Measurements from ENCODE around the gene ZNF583. TPM values are rescaled to one million over a fixed set of nuclear protein-coding genes. Genes with fewer than 3 reads are reported as not detected.

Gene ZNF583
- polyA plus RNA-seq (2013, experiment 1 of 2; ENCODE audit: insufficient read length): 3.6 TPM
- polyA plus RNA-seq (2013, experiment 2 of 2; ENCODE audit: insufficient read length): 4.0 TPM

DNA sequence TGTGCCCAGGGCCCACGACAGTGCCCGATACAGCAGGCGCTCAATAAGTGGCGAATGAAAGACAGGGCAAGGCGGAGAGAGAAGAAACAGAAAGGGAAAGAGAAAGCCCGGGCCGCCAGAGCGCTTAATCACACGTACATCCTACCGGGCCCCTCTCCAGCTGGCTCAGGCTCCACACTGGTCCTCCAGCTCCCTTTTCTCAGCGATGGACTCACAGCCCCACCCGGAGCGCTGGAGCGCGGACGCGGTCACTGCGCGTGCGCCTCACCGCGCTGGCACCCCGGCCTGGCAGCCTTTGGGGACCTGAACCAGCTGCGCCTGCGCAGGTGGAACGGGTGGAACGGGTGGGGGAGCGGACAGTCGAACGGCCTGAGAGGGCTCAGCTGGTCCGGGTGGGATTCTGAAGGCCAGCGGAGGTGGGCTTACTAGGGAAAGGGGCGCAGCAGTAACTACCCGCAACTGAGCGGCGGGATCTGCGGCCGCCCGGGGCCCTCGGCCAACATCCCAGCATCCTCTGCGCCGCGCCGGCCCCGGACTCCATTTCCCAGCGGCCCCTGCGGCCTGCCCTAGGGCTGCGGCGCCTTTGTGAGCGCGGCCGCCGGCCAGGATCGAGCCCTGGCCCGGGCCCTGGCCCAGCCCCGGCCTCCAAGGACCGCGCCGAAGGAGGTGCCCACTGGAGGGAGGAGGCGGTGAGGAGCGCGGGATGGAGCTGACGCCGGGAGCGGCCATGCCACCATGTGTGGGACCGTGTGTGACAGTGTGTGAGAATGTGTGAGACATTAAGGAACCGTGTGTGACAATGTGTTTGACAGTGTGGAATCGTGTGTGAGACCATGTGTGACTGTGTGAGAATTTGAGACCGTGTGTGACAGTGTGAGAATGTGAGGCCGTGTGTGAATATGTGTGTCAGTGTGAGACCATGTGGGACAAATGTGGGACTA is at the start of gene ZNF583:
Gene ZNF583 (plus strand): TSS at position 569 of the 941 bp plus-strand sequence. CDS start 2,783 bp downstream, outside the sequence.
- DNase-seq: peak; percentile 95

DNA sequence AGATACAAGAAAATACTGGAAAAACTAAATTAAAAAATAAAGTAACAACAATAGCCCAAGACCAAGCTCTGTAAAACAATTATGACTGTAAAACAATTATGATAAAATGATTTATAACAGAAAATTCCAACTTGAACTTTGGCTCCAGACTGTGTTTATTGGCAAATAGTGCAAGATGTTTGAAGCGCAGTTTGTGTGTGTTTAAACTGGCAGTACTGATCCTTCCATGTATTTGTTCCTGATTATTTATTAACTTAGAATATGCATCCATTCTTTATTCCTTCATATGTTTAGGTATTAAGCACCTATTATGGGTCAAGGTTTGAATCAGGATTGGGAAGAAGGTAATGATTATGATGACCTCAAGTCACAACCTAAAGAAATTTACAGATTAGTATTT is 48.6 kb upstream of the ZNF583 start:
- DNase-seq: no peak

DNA sequence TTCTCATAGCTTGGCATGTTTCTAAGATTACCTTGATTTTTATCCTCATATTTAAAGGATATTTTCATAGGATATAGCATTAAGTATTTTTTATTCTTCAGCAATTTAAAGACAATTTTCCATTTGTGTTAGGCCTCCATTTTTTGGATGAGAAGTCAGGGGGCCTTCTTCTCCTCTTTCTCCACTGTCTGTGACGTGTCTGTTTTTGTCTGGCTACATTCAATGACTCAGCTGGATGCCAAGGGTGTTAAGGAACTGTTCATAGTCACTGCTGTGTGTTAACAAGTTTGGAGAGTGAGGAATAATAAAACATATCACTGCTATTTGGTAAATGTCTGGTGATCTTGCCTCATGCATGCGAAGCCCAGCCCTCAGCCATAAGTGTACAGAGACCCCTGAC is 47.2 kb upstream of the ZNF583 start:
- no peak for DNase-seq

DNA sequence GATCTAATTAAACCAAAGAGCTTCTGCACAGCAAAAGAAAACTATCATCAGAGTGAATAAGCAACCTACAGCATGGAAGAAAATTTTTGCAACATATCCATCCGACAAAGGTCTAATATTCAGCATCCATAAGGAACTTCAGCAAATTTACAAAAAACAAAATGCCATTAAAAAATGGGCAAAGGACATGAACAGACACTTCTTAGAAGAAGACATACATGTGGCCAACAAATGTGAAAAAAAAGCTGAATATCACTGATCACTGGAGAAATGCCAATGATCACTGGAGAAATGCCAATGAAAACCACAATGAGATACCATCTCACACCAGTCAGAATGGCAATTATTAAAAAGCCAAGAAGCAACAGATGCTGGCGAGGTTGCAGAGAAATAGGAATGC is 43.3 kb upstream of the ZNF583 start:
- DNase-seq: no peak

DNA sequence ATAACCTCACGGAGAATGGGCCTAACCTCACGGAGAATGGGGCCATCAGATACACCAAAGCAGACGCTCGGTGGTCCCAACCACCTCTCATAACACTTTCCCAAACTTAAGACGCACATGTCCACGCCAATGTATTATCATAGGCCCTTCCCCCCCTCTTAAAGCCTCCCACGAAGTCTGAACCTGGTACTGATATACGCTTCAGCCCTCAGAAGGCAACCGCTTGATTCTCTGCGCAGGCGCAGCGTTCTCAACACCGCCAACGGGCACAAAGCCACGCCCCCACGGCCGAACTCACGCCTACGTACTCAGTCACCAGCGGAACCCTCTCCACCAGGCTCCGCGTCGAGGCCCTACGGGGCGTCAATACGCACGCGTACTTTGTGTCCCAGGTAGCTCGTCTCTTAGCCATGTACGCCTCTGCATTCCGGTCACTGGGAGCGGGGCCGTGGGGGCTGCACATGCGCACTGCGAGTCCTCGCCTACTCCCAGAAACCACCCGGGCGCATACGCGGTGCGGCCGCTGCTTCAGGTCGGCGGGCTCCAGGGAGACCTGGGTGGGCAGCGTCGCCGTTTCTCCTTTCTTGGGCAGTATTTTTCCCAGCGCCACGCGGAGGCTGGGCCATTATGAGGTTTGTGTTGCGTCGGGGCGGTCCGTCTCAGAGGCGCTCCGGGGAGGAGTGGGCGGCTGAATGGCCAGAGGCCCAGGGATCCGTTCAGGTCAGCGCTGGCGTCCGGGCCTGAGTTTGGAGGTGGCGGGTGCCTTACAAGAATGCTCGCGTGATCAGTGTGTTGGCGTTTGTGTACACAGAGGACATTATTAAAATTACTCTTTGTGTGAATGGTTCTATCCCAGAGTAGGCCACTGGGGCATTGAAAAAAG is 36.1 kb upstream of the ZNF583 start:
- peak; percentile 94 for DNase-seq

DNA sequence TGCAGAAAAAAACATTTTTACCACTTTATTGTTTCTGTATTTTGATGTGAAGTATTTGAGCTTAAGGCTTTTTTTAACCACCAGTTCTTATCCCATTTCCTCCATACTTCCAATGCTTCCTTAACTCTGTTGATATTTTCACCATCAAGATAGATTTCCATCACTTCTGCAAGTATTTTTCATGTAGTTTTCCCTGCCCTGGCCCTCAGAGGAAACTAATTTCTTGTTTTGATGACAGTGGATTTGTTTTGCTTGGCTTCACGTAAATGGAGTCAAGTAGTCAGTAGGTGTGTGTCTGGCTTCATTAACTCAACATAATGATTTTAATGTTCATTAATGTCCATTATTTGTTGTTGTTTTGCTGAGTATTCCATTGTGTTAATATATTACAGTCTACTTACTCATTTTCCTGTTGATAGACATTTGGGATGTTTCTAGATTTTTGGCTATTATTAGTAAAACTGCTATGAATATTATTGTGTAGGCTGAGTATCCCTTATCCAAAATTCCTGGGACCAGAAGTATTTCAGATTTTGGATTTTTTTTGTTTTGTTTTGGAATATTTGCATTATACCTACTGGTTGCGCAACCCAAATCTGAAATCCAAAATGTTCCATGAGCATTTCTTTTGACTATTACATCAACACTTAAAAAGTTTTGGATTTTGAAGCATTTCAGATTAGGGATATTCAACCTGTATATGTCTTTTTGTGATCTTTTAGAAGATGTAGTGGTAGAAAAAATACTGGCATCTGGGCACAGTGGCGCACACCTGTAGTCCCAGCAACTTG is 34.1 kb upstream of the ZNF583 start:
- no peak for DNase-seq

DNA sequence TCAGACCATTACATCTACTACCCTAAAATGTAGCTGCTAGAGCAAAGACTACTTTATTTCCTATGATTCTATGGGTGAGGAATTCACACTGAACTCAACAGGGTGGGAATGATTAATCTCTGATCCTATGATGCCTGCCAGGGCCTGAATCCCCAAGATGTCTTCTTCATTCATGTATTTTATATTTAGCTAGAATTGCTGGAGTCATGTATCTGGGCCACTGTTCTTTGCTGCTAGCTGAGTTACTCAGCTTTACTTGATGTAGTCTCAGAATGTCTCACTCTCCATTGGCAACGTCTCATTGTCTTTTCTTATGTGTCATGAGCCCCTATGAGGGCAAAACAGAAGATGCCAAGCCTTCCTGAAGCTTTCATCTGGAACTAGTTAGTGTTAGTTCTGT is 31.9 kb upstream of the ZNF583 start:
- no peak for DNase-seq

DNA sequence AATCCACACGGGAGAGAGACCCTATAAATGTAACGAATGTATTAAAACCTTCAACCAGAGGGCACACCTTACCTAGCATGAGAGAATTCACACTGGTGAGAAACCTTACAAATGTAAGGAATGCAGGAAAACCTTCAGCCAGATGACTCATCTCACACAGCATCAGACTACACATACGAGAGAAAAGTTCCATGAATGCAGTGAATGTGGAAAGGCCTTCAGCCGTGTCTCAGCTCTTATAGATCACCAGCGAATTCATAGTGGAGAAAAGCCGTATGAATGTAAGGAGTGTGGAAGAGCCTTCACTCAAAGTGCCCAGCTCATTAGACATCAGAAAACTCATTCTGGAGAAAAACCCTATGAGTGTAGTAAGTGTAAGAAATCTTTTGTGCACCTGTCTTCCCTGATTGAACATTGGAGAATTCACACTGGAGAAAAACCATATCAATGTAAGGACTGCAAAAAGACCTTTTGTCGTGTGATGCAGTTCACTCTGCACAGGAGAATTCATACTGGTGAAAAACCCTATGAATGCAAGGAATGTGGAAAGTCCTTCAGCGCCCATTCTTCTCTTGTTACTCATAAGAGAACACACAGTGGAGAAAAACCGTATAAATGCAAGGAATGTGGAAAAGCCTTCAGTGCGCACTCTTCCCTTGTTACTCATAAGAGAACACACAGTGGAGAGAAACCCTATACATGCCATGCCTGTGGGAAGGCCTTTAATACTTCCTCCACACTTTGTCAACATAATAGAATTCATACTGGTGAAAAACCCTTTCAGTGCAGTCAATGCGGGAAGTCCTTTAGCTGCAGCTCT is 26.8 kb upstream of the ZNF583 start:
- DNase-seq: peak; percentile 41

DNA sequence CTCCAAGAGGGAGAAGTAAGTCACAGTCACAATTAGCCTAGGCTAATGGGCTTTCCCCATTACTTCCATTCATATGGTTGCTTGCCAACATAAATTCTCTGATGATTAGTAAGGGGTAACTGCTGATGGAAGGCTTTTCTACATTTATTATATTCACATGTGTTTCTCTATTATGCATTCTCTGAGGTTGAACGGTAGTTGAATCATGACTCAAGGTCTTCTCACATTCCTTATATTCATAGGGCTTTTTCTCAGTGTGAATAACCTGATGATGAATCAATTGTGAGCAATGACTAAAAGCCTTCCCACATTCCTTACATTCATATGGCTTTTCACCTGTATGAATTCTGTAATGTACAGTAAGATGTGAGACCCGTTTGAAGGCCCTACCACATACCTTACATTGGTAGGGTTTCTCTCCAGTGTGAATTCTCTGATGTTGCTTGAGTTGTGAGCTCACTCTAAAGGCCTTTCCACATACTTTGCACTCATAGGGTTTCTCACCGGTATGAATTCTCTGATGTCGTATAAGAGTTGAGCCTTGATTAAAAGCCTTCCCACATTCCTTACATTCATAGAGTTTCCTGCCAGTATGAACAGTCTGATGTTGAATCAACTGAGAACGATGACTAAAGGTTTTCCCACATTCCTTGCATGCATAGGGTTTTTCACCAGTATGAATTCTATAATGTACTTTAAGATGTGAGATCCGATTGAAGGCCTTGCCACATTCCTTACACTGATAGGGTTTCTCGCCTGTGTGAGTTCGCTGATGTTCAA is 20.1 kb upstream of the ZNF583 start:
- peak; percentile 48 for DNase-seq

DNA sequence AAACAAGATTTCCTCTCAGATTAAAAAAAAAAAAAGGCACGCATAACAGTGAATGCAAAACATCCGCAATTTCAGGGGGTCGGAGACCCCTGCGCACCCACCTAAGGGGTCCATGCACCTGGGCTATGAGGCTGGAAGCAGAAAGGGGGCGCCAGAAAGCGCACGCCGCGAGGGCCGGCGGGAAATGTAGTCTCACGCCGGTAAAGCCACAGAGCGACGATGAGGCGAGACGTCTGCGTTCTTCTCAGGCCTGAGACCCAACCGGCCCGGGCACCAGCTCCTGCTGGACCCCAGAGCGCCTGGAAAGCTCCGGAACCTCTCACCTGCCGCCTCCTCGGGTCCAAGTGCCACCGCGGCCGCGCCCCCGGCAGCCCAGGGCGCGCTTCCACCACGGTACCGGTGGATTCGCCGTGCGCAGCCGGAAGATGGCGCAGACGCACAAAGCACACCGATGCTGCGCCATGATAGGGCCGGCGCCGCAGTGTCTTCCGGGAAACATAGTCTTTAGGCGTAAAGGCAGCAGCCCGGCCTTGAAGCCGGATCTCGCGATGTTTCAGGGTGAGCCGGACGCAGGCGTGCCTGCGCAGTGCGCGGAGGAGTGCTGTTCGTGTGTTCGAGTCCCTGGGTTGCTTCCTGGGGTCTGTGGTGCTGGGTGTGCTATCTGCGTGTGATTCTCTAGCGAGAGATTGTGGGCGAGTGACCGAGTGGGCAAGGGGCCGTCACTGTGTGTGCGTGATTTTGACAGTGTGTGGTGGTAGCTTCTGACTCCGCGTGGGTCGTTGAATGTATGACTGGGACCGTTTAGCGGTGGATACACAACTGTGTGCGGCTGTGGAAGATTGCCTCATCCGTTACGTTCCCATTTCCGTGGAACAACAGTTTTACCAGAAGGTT is 10.8 kb upstream of the ZNF583 start, which contains the start of gene ZNF582:
Gene ZNF582 (minus strand): TSS at position 416 of the 894 bp plus-strand sequence. CDS start 1,782 bp downstream, outside the sequence.
- DNase-seq: peak; percentile 98

DNA sequence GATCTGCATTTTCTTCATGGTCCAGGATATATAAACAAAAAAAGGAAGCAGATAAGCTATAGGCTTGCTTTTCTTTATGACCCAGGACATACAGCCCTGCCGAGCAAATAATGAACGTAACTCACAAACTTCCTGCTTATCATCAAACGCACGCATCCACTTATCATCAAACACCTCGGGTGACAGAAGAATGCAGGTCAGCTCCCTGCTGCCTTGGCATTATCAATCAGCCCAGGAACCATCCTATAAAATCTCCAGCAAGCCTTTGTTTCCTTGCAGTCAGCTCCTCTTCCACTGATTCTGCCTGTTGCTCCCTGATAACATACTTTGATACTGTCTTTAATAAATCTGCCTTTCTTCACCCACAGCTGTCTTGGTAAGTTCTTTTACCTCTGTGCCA is 5.3 kb upstream of the ZNF583 start:
- no peak for DNase-seq

DNA sequence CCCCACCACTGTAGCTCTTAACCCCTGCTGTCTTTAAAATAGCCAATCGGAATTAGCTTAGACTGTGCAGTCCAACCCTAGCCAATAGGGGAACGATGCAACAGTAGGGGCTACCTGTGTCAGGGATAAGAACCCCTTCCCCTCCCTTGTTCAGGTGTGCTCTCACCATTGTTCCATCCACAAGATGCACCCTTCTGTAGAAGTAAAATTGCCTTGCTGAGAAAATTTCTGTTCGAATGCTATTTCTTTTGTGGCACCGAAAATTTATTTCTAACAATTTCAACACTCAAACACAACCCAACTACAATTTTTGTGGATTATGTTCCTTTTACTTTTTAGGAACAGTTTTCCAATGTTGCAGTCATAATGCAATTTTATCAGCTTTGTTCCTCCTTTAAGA is 3.6 kb upstream of the ZNF583 start:
- DNase-seq: no peak

DNA sequence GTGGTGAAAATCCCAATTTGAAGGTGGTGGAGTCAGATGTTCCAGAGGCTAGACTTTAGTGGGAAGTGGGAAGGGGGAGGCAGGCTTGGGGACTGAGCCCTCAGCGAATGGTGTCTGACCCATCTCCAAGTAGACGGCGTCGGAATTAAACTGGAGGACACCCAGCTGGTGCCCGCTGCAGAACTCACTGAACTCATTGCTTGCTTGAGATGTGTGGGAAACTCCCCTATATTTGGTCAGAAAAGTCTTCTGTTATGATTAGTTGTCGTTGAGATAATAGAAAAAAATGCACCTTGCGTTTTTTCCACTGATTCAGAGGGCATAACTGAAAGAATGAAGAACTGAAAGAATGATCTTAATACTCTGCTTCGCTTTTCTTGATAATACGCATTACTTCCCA is 871 bp upstream of the ZNF583 start:
- no peak for DNase-seq

DNA sequence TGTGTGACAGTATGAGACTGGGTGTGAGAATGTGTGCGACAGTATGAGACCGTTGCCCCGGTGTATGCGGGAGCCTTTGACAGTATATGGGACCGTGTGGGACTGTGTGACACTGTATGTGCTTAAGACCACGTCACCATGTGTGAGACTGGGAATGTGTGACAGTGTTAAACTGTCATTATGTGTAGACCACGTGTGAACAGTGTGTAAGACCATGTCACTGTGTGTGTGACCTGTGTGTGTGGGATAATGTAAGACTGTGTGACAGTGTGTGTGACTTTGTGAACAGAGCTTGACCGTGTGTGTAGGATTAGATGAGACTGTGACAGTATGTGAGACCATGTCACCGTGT is 549 bp downstream of the ZNF583 start:
- DNase-seq: no peak

DNA sequence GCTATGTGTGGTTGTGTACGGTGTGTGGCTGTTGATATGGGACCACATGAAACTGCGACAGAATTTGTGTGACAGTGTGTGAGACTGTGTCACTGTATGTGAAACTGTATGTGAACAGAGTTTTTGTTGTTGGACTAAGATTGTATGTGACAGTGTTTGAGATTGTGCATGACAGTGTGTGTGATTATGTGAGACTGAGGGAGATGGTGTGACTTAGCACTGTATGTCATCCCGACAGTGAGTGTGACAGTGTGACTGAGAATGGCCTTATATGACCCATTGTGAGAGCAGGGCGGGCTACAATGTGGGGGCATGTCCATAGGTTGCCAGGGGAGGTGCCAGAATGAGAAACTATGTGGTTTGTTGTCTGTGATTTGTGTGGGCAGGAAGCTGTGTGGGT is 930 bp downstream of the ZNF583 start:
- no peak for DNase-seq

DNA sequence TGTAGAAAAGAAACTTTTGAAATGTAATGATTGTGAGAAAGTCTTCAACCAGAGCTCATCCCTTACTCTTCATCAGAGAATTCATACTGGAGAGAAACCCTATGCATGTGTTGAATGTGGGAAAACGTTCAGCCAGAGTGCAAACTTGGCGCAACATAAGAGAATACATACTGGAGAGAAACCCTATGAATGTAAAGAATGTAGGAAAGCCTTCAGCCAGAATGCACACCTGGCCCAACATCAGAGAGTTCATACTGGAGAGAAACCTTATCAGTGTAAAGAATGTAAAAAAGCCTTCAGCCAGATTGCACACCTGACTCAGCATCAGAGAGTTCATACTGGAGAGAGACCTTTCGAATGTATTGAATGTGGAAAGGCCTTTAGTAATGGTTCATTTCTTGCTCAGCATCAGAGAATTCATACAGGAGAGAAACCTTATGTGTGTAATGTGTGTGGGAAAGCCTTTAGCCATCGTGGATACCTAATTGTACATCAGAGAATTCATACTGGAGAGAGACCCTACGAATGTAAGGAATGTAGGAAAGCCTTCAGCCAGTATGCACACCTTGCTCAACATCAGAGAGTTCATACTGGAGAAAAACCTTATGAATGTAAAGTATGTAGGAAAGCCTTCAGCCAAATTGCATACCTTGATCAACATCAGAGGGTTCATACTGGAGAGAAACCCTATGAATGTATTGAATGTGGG is 19.3 kb downstream of the ZNF583 start:
- DNase-seq: no peak

DNA sequence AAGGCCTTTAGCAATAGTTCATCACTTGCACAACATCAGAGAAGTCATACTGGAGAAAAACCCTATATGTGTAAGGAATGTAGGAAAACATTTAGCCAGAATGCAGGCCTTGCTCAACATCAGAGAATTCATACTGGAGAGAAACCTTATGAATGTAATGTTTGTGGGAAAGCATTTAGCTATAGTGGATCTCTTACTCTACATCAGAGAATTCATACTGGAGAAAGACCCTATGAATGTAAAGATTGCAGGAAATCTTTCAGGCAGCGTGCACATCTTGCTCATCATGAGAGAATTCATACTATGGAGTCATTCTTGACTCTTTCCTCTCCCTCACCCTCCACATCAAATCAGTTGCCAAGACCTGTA is 19.8 kb downstream of the ZNF583 start:
- no peak for DNase-seq

DNA sequence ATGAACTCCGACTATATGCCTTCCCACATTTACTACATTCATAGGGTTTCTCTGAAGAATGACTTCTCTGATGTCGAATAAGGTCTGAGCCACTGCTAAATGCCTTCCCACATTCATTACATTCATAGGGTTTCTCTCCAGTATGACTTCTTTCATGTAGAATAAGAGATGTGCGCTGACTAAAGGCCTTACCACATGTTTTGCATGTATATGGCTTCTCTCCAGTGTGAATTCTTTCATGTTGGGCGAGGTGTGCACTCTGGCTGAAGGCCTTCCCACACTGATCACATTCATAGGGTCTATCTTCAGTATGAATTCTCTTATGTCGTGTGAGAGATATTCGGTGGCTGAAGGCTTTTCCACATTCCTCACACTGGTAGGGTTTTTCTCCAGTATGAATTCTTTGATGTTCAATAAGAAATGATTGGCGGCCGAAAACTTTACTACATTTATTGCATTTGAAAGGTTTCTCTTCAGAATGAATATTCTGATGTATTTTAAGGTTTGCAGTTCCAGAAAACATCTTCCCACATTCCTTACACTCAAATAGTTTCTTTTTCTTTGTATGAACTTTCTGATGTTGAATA is 37.2 kb downstream of the ZNF583 start:
- DNase-seq: no peak

DNA sequence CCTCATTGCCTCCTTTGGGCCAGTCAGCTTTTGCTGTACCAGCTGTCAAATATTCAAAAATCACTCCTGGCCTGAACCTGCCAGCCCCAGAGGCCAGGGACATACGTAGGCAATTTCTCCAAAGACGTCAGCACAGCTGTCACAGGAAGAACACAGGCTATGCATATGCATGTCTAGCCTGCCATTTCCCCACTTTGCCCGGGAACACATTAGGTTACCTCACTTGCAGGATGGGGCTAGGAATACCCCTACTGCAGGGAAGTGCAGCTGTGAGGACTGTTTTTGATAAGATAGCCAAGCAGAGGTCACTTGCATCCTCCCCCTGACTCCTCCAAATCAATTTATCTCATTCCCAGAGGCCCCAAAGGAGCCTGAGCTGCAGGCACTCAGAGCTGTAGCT is 70.2 kb downstream of the ZNF583 start:
- DNase-seq: no peak

Data from fibroblast of skin of back (primary cell).